ENCODE measurements around the gene IL22RA1.

Gene IL22RA1, protein sequence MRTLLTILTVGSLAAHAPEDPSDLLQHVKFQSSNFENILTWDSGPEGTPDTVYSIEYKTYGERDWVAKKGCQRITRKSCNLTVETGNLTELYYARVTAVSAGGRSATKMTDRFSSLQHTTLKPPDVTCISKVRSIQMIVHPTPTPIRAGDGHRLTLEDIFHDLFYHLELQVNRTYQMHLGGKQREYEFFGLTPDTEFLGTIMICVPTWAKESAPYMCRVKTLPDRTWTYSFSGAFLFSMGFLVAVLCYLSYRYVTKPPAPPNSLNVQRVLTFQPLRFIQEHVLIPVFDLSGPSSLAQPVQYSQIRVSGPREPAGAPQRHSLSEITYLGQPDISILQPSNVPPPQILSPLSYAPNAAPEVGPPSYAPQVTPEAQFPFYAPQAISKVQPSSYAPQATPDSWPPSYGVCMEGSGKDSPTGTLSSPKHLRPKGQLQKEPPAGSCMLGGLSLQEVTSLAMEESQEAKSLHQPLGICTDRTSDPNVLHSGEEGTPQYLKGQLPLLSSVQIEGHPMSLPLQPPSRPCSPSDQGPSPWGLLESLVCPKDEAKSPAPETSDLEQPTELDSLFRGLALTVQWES

DNA sequence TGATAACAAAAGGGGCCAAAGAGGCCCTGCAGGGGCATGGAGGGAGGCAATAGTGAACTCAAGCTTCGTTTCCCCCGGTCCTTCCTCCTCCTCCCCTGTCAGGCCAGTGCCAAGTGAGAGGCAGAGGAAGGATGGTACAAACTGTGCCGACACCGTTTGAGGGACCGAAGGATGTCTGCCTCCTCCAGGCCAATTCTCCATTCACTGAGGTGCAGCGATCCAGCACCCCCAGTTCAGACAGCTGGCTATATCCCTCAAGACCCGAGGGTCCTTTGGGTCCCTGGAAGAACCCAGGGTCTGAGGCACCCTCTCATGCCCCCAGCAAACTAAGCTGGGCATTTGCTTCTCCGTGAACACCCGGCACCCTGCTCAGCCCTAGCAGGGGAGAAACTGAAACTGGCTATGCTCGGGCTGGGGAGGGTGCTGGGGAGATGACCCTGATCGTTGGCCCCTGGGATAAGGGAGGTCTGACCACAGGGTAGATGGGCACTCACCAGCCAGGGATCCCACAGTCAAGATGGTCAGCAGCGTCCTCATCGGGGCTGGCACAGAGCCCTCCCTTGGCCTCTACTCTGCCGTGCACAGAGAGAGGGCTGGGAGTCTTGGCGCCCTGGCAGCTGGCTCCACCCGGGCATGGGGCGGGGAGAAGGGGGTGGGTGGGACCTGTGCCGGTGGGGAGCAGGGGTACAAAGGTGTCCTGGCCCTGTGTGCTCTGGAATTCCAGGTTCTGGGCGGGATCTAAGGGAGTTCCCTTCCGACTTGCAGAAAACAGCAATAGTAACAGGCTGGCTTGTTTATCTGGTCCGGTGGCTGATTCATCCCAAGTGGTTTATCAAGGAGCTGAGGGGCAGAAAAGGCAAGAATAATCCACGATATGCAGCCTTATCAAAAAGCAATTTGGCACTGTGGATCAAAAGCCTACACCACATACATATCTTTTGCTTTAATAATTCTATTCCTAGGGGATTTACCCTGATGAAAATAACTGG lies at the start of gene IL22RA1:
IL22RA1 (minus strand) TSS at position 595 of the 989 bp plus-strand sequence; CDS start at position 537, 58 bp downstream.
- no peak for DNase-seq (ENCODE audit: low spot score)

DNA sequence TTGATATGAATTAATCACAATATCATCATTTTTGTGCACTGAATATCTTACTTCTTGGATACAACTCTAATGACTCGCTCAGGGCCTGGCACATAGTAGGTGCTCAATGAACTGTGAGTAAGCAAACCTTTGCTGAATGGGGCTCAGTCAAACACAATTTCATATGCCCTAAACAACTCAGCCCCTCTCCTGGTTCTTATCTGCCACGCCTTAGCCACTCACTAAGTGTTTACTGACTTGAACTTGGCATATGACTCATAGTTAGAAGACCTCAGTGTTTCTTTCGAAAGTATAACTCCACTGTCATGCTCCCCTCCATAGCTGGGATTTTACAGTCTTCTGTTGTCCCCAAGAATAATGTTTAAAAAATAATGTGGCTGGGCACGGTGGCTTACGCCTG lies 48.9 kb upstream of the IL22RA1 start:
- DNase-seq (ENCODE audit: low spot score), result peak; percentile 61

DNA sequence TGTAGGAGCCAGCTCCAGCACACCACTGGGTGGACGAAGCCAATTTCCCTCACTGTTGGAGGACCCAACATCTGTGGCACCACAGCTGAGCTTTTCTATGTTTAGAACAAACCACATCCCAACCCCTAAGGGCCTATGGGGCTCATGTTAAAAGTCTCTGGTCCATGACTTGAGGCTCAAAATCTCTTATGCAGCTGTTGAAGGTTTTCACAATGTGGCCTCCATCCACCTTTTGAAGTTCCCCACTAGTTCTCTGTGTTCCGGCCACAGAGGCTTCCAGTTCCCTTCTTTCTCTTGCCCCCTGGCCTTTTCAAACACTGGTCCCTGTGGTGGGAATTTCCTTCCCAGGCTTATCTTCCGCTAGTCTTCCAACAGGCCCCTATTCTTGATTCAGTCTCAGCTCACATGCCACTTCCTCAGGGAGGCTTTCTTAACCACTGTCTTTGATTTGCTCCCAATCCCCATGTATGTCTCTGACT lies 48.1 kb upstream of the IL22RA1 start:
- DNase-seq (ENCODE audit: low spot score), result no peak

DNA sequence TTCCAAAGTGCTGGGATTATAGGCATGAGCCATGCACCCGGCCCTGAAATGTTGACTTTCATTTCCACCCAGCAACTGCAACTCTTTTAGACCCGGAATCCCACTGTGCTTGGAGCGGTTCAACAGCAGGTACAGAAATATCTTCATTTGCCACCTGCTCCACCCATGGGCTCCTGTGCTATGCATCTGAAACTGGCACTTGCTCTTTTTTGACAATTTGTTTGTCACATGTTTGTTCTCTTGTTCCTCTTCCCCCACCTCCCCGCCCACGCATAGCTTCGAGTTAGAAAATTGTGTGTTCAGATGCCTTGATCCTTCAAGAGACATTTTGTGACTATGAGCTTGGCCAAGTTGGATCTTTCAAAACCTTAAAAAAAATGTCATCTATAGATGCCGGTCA lies 46.6 kb upstream of the IL22RA1 start:
- DNase-seq (ENCODE audit: low spot score), result no peak

DNA sequence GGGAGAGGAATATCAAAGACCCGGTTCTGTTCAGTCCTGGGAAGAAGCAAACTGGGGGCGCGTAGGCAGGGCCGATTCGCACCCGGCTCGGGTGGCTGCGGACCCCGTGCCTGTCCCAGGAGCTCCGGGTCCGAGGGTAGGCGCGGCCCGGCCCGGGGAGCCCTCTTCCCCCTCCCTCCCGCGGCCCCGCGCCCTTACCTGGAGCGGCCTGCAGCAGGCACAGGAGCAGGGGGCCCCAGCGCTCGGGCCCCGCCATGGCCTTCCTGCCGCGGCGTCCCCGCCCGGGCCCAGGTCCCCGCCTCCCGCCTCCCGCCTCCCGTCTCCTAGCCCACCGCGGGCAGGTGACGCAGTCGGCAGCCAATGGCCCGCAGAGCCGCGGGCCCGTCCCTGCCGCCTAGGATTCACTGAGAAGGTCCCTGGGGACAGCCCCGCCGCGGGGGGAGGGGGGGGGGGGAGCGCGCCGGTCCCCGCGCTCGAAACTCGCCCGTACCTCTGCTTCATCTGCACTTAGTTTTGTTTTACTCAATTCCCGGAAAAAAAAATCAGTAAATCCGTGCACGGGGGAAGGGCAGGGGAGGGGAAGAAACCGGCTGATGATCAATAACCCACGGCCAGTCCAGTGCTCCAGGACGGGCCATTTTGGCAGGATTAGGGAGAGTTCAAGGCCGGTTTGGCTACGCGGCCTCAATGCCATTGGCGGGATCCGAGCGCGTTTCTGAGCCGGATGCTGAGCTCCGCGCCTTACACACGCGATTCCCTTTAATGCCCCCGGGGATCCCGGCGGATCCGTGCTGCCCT lies 44.3 kb upstream of the IL22RA1 start, which contains the start of gene IFNLR1:
IFNLR1 (minus strand) TSS at position 297 of the 798 bp plus-strand sequence; CDS start at position 256, 41 bp downstream.
- DNase-seq (ENCODE audit: low spot score), result no peak

DNA sequence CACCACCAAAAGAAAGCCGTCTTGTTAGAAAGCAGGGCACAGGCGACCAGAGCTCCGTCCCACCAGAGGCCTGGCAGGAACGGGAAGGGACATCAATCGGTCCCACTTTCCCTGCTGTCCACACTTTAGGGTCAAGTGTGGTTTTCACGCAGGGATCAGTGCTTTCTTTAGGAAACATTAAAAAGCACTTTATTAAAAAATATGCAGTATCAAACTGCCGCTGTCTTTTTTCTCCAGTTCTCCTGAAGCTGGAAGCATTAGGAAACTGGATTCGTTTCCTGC lies 43.7 kb upstream of the IL22RA1 start:
- no peak for DNase-seq (ENCODE audit: low spot score)

DNA sequence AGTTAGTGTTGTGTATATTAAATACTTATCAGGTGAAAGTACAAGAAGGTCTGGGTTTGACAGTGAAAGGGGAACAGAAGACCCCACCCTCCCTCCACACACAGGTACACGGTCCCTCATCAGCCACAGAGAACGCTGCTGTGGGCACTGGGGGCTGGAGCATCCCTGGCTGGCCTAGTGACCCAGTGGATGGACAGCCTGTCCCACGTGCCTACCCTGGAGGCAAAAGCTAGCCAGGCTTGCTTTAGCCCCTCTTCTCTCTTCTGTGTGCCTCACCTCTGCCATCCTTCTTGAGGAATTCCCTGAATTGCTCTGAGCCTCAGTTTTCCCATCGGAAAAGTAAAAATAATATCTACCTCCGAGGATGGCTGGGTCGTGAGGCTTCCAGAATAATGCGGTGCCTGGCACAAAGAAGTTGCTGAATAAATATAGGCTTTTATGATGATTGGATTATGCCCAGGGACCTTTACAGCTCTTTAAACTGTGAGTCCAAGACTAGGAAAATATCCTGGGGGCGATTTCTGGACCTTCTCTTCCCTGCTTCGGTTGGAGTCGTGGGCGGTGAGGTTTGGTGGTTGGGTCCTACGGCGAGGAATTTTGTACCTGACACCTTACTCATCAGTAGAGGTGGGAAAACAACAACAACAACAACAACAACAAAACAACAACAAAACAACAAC lies 43.2 kb upstream of the IL22RA1 start:
- DNase-seq (ENCODE audit: low spot score), result no peak

DNA sequence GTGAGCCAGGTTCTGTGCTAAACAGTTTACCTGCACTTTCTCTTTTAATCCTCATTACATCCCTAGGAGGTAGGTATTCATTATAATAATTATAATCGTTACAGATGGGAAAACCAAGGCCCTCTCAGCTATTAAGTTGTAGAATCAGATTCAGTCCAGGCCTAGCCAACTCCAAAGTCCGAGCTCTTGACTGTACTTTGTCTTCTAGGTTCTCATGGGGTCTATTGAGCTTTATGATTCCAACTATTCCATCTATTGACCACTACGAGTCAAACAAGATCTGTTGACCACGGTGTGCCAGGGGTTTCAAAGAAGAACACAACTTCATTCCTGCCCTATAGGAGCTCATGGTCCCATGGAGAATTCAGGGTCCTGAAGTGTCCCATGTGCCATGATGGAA lies 42.1 kb upstream of the IL22RA1 start:
- no peak for DNase-seq (ENCODE audit: low spot score)

DNA sequence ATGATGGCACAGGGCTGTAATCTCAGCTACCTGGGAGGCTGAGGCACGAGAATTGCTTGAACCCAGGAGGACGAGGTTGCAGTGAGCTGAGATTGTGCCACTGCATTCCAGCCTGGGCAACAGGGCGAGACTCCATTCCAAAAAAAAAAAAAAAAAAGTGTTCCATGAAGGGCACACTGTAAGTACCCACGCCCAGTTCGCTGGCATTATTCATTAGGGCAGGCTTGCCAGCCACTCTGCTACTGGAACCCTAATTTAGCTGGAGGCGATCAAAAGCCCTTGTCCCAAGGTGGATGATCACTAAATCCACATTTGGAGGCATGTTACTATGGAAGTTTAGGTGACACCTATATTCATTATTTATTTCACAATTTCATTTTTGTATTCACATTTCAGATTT lies 39.1 kb upstream of the IL22RA1 start:
- DNase-seq (ENCODE audit: low spot score), result no peak

DNA sequence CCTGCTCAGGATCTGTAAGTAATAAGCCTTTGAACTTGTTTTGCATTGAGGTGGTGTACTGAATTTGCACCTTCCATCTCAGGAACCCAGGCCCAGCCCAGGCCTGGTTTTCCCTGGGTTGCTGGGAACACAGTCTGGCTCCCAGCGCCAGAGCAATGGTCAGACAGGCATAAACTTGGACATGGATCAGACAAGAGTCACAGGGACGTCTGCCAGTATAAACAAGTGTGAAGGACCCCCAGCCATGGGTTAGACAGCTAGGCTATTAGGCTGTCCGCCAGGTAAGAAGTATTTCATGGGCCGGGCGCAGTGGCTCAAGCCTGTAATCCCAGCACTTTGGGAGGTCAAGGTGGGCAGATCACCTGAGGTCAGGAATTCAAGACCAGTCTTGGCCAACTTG lies 38.7 kb upstream of the IL22RA1 start:
- no peak for DNase-seq (ENCODE audit: low spot score)

DNA sequence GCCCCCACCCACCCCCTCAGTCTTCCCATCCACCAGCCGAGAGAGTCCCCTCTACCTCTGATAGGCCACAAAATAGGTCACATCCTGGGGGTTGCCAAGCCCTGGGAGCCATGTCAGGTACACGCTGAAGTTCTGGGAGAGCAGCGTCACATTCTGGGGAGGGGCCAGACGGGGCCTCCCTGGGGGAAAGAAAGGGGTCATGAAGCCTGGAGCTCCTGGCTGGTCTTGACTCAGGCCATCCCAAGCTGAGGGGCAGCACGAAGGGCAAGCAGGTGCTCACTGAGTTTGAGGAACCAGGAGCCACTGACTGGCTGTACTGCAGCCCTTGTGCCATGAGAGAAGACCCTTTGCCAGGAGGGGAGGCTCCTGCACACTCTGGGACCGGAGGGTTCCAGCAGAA lies 37.7 kb upstream of the IL22RA1 start:
- no peak for DNase-seq (ENCODE audit: low spot score)

DNA sequence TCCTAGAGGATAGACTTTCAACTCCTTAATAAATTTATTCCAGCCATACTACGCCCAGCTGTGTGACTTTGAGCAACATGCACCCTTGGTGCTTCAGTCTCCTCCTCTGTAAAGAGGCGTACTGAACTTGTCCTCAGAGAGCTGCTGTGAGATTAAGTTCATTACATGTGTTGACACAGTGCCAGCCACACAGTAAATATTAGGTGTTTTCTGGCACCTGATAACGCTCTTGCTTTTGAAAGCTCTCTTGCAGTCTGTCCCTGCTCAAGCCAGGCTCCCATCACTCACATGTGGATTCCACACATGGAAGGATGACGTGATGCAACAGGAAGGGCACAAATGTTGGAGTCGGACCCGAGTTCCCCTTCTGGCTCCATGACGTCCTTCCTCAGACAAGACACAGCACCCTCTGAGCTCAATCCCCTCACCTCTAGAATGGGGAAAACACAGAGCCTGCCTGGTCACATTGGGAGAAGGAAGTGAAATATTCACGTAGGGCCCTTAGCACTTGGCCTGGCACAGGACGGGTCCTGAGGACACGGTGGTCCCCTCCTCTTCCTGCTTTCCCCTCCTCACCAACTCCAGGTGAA lies 36.4 kb upstream of the IL22RA1 start:
- no peak for DNase-seq (ENCODE audit: low spot score)

DNA sequence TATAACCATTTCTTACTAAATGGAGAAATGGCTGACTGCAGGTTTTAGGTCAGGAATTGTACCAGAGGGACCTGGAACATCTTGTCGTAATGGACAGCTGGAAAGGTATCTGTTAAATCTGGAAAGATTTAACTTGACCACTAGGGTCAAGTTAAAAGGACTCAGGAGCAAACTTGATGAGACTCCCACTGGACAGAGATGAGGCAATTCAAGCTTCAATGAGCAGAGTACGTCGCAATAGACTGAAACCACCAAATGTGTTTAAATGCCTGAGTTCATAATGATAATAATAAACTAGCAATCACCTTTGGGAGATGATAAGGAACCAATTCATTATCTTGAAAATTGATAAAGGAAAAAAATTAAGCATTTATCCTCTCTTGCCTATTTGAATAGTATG lies 35.5 kb upstream of the IL22RA1 start:
- no peak for DNase-seq (ENCODE audit: low spot score)

DNA sequence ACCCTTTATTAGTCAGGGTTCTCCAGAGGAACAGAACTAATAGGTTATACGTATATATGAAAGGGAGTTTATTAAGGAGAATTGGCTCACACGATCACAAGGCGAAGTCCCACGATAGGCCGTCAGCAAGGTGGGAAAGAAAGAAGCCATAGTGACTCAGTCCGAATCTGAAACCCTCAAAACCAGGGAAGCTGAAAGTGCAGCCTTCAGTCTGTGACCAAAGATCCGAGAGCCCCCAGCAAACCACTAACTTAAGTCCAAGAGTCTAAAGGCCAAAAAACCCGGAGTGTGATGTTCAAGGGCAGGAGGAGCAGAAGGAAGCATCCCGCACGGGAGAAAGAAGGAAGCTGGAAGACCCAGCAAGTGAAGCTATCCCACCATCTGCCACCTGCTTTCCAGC lies 34.2 kb upstream of the IL22RA1 start:
- no peak for DNase-seq (ENCODE audit: low spot score)

DNA sequence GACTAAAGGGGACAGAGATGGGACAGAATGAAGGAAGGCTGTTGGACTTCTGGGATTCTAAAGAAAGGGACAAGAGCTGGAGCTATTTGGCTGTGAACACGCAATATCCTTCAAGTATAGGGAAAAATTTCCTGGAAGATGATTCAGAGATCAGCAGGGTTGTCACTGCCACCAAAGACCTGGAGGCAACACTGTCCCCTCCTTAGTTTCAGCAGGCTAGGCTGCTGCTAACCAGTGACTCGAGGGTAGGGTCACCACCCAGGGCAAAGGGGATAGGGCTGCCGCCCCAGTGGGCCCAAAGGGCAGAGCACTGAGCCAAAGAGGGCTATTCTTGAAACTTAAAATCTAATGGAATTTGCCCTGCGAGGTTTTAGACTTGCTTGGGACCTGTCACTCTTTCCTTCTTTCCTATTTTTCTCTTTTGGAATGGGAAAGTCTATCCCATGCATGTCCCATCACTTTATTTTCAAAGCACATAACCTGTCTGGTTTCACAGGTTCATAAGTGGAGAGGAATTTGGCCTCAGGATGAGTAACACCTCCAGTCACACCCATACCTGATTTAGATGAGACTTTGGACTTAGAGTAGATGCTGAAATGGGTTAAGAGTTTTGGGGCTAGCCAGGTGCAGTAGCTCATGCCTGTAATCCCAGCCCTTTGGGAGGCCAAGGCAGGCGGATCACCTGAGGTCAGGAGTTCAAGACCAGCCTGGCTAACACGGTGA lies 32.3 kb upstream of the IL22RA1 start:
- no peak for DNase-seq (ENCODE audit: low spot score)

DNA sequence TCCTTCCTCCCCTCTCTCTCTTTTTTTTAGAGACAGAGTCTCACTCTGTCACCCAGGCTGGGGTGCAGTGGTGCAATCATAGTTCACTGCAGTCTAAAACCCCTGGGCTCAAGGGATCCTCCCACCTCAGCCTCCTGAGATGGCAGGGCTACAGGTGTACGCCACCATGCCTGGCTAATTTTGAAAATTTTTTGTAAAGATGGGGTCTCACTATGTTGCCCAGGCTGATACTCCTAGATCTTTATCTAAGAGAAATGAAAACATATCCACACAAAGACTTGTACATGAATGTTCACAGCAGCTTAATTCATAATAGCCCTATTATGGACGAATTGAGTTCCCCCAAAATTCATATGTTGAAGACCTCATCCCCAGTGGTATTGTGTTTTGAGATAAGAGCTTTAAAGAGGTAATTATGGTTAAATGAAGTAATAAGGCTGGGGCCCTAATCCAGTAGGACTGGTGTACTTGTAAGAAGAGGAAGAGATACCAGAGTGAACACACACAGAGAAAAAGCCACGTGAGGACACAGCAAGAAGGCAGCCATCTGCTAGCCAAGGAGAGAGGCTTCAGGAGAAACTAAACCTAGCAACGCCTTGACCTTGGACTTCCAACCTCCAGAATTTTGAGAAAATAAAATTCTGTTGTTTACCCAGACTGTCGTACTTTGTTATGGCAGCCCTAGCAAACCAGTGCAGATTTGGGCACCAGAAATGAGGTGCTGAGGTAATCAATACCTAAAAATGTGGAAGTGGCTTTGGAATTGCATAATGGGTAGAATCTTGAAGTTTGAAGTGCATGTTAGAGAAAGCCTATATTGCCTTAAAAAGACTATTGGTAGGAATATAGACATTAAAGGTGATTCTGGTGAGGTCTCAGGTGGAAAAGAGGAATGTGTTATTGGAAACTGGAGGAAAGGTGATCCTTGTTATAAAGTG lies 31.0 kb upstream of the IL22RA1 start:
- no peak for DNase-seq (ENCODE audit: low spot score)

DNA sequence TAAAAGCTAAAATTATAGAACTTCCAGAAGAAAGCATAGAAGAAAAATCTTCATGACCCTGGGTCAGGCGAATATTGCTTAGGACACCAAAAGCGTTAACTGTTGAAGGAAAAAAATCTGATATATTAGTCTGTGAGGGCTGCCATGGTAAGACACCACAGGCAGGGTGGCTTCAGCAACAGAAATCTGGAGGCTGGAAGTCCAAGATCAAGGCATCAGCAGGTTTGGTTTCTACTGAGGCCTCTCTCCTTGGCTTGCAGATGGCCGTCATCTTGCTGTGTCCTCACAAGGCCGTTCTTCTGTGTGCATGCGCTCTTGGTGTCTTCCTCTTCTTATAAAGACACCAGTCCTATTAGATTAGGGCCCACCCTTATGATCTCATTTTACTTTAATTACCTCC lies 29.7 kb upstream of the IL22RA1 start:
- DNase-seq (ENCODE audit: low spot score), result no peak

DNA sequence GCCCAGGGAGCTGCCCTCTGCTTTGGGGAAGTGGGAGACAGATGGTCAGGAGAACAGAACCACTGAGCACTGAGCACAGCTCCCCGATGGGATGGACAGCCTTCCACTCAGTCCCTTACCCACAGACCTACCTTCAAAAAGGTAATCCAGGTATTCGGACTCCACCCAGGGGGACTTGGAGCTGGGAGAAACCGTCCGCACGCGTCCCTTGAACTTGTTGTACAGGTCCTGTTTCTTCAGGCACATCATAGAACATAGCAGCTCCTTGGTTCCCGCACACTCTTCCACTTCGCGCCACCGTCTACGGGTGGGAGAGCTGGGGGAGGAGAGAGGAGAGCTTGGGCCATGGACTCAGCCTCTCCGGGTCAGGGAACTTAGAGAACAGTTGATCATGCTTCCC lies 26.3 kb upstream of the IL22RA1 start:
- DNase-seq (ENCODE audit: low spot score), result no peak

DNA sequence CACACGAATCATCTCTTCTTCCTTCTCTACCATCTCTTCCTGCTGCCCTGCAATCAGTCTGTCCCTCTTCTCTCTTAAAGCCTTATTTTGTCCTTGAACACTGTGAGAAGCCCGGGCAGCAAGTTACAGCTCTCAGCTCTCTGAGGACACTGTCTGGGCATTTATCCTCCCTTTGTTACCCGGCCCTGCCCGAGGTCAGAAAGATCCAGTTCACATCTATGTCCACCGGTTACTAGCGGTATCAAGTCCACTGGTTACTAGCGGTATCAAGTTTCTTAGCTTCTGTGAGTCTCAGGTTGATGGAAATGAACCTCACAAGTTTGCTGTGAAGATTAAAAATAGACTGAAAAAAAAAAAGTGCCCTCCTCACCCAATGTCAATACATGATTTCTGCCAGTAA lies 25.3 kb upstream of the IL22RA1 start:
- DNase-seq (ENCODE audit: low spot score), result no peak

Measured in COLO829 (cell line).